ENCODE data around the gene PDIA5. TPM values are rescaled to one million over a fixed set of nuclear protein-coding genes. Genes with fewer than 3 reads are reported as not detected.

PDIA5 gene
- total RNA-seq, 1 experiment from 2014 or later, result 24.3 TPM

DNA sequence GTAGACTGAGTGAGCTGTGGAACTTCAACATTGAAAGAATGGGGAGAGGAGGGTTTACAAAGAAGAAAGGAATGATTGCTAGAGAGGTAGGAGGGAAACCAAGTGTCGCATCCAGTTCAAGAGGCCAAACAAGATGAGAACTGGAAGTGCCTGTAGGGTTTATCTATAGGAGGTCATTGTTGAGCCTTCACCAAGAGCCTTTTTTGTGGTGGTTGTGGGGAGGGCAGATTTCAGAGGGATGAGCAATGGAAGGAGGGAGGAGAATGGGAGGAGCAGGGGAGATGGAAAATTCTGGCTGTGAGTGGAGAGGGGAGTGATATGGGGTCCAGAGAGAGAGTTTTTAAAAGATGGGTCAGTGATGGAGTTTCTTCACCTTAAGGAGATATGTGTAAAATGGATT lies 8.5 kb downstream of the PDIA5 start:
- Histone ChIP-seq H3K79me1 (ENCODE audit: insufficient read depth, low read depth, low read length, poor library complexity, severe bottlenecking) (peaks cover 7% of the 10 kb centered on the region), H3K23ac (ENCODE audit: insufficient read length, low read depth, low read length) (no peak overlapping the region), H3K23me2 (ENCODE audit: insufficient read length, low read depth, low read length, poor library complexity, severe bottlenecking) (peaks cover 3% of the 10 kb centered on the region), H3K4ac (ENCODE audit: low read depth, low read length) (no peak overlapping the region), H3K4me1 (ENCODE audit: insufficient read depth, low read length) (no peaks in the 10 kb centered on the region; the same call in 1 of the 2 replicates), H3K9me3 (ENCODE audit: control insufficient read depth, low read depth, low read length) (no peaks in the 10 kb centered on the region), H4K5ac (ENCODE audit: insufficient read length, low read depth, low read length) (no peak overlapping the region), H2BK5ac (ENCODE audit: insufficient read length, low read length) (no peak overlapping the region), H3T11ph (ENCODE audit: low read length) (no peak overlapping the region), H4K20me1 (ENCODE audit: control insufficient read depth, insufficient read depth, insufficient read length) (no peaks in the 10 kb centered on the region), H3K79me2 (ENCODE audit: insufficient read depth, low read length) (peaks cover 19% of the 10 kb centered on the region; the same call in 1 of the 2 replicates), H3K9ac (ENCODE audit: extremely low read depth, insufficient read length, low read length) (no peak overlapping the region), H4K91ac (ENCODE audit: insufficient read length, low read depth, low read length) (no peak overlapping the region), H2BK120ac (ENCODE audit: low read depth, low read length, poor library complexity, severe bottlenecking) (no peak overlapping the region), H2BK15ac (ENCODE audit: low read depth, low read length) (no peak overlapping the region), H3K18ac (ENCODE audit: insufficient read length, low read depth, low read length) (no peak overlapping the region), H3K27ac (ENCODE audit: insufficient read length, low read depth, low read length) (no peak overlapping the region), H2AFZ (ENCODE audit: low read length) (no peak overlapping the region), H2BK12ac (ENCODE audit: insufficient read length, low read depth, low read length) (no peak overlapping the region), H3K14ac (ENCODE audit: insufficient read depth, low read length) (no peak overlapping the region), H4K8ac (replicated peaks; ENCODE audit: insufficient read length, low read depth, low read length) (no peak overlapping the region), H2BK20ac (ENCODE audit: low read depth, low read length, poor library complexity, severe bottlenecking) (no peak overlapping the region), H2AK5ac (ENCODE audit: insufficient read length, low read length) (no peak overlapping the region), H3K4me2 (ENCODE audit: insufficient read depth, insufficient read length, low read length) (no peak overlapping the region), H3K27me3 (ENCODE audit: insufficient read depth, low read length) (no peaks in the 10 kb centered on the region), H3K56ac (ENCODE audit: insufficient read length, low read depth, low read length) (no peak overlapping the region)
- no CpG with 5 or more reads among the region's 1 CpG for WGBS (ENCODE audit: extremely low coverage, insufficient read length, low lambda C conversion rate)
- peaks cover 17 to 30% of the 10 kb centered on the region in 2 experiments for H3K4me1 Mint-ChIP-seq
- H3K27me3 Mint-ChIP-seq (ENCODE audit: low read depth), result no peaks in the 10 kb centered on the region
- TF ChIP-seq, protein P1, sequence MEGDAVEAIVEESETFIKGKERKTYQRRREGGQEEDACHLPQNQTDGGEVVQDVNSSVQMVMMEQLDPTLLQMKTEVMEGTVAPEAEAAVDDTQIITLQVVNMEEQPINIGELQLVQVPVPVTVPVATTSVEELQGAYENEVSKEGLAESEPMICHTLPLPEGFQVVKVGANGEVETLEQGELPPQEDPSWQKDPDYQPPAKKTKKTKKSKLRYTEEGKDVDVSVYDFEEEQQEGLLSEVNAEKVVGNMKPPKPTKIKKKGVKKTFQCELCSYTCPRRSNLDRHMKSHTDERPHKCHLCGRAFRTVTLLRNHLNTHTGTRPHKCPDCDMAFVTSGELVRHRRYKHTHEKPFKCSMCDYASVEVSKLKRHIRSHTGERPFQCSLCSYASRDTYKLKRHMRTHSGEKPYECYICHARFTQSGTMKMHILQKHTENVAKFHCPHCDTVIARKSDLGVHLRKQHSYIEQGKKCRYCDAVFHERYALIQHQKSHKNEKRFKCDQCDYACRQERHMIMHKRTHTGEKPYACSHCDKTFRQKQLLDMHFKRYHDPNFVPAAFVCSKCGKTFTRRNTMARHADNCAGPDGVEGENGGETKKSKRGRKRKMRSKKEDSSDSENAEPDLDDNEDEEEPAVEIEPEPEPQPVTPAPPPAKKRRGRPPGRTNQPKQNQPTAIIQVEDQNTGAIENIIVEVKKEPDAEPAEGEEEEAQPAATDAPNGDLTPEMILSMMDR (conservative IDR thresholded peaks at IDR 0.05), result no peak
- no peaks in the 10 kb centered on the region for H3K9me3 Mint-ChIP-seq
- H3K27ac Mint-ChIP-seq, result peak overlapping the region in 1 of 3 experiments; percentile 5; a peak in 2 of 7 replicates
- H3K36me3 Mint-ChIP-seq (ENCODE audit: insufficient read depth in 1 of 3, low read depth in 3 of 3), result no peaks in the 10 kb centered on the region
- H3K4me3 Mint-ChIP-seq, result peak overlapping the region in 1 of 2 experiments; percentile 11; a peak in 2 of 5 replicates
- DNase-seq, result no peak

Measured in H9 (cell line).